ENCODE results near the gene GRHPR. TPM values are rescaled to one million over a fixed set of nuclear protein-coding genes. Genes with fewer than 3 reads are reported as not detected.

The GRHPR gene
- total and polyA plus RNA-seq, 2 of the 8 experiments (the other 6 are each of a cell fraction or from before 2014, with no cell fraction given): 97.0 to 201 TPM

DNA sequence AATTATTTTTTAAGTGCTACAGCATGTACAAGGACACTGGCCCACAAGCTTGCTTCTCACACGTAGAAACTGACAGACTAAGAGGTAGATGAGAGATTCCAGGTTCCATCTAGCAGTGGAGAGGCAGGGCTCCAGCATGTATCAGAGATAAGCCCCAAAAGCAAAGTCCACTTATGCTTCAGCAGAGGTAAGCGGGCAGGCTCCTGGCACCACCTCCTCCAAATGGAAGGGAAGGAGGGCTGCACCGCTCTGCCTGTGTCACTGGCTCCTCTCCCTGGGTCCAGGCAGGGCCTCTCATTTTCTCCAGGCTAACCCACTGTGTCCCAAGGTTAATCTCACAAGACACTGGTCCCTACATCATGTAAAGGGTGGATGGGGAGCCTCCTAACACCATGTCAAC is 15.9 kb downstream of the GRHPR start:
- Histone ChIP-seq H3K4me1 (replicated peaks in 1 of 4; ENCODE audit: control insufficient read depth in 3 of 4, insufficient read depth in 4 of 4, low read length in 3 of 4) (peaks cover 3 to 14% (median 9%) of the 10 kb centered on the region in 4 experiments), H3K9ac (replicated peaks in 1 of 4; ENCODE audit: extremely low read depth in 1 of 4, low read depth in 3 of 4, low read length in 3 of 4) (no peak overlapping the region), H2BK15ac (ENCODE audit: low read length) (no peak overlapping the region), H3K27me3 (replicated peaks in 1 of 4; ENCODE audit: control insufficient read depth in 3 of 4, extremely low read depth in 1 of 4, insufficient read depth in 3 of 4, low read length in 3 of 4) (no peaks in the 10 kb centered on the region), H2BK20ac (ENCODE audit: low read length) (no peak overlapping the region), H3K27ac (ENCODE audit: low read depth, low read length) (no peak overlapping the region), H4K91ac (replicated peaks; ENCODE audit: insufficient read length, low read length) (no peak overlapping the region), H2BK5ac (ENCODE audit: low read depth, low read length) (no peak overlapping the region), H2BK12ac (ENCODE audit: low read depth, low read length) (no peak overlapping the region), H2BK120ac (replicated peaks; ENCODE audit: low read depth, low read length) (no peak overlapping the region), H3K4me2 (ENCODE audit: insufficient read depth in 1 of 2, low read depth in 2 of 2, low read length in 2 of 2) (no peak overlapping the region), H3K18ac (ENCODE audit: extremely low read depth, low read length) (no peak overlapping the region), H3K9me3 (ENCODE audit: insufficient read depth in 2 of 2, low read depth in 1 of 2, low read length in 1 of 2) (no peaks in the 10 kb centered on the region), H2AFZ (ENCODE audit: low read length) (no peak overlapping the region), H3K79me2 (ENCODE audit: control insufficient read depth in 1 of 2, insufficient read depth in 2 of 2, low read length in 2 of 2) (peaks cover 0 to 19% of the 10 kb centered on the region in 2 experiments; a peak in 2 of 4 replicates), H3K14ac (ENCODE audit: insufficient read length) (no peak overlapping the region), H4K8ac (ENCODE audit: extremely low read depth, insufficient read depth, low read length) (peak overlapping the region; percentile 53; the same call in 1 of the 2 replicates), H3K4me3 (ENCODE audit: extremely low read depth in 1 of 4, insufficient read depth in 2 of 4, low read depth in 3 of 4, low read length in 4 of 4) (no peak overlapping the region), H3K23ac (ENCODE audit: insufficient read length) (no peak overlapping the region), H3K36me3 (ENCODE audit: control insufficient read depth in 2 of 4, insufficient read depth in 4 of 4, low read length in 3 of 4) (peaks cover 37 to 68% (median 55%) of the 10 kb centered on the region in 4 experiments), H4K5ac (ENCODE audit: insufficient read length, low read depth, low read length) (no peak overlapping the region), H3K56ac (replicated peaks; ENCODE audit: insufficient read length, low read depth, low read length) (no peak overlapping the region), H3K79me1 (ENCODE audit: low read depth, low read length) (peaks cover 2% of the 10 kb centered on the region), H2AK5ac (ENCODE audit: low read depth, low read length) (no peak overlapping the region), H3K23me2 (ENCODE audit: low read depth, low read length) (peaks cover 4% of the 10 kb centered on the region; the same call in 1 of the 2 replicates), H4K20me1 (replicated peaks in 1 of 2; ENCODE audit: control insufficient read depth in 1 of 2, insufficient read depth in 2 of 2, low read length in 2 of 2) (peaks cover 10 to 28% of the 10 kb centered on the region in 2 experiments), H3K4ac (replicated peaks; ENCODE audit: insufficient read length, low read depth, low read length) (no peak overlapping the region)
- TF ChIP-seq, protein P1, sequence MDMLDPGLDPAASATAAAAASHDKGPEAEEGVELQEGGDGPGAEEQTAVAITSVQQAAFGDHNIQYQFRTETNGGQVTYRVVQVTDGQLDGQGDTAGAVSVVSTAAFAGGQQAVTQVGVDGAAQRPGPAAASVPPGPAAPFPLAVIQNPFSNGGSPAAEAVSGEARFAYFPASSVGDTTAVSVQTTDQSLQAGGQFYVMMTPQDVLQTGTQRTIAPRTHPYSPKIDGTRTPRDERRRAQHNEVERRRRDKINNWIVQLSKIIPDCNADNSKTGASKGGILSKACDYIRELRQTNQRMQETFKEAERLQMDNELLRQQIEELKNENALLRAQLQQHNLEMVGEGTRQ (IDR thresholded peaks at IDR 0.05; ENCODE audit: low read length): no peak
- peak in 1 of 2 experiments; percentile 22; a peak in 1 of 3 replicates for TF ChIP-seq POLR2A (IDR thresholded peaks at IDR 0.05; ENCODE audit: control extremely low read depth in 1 of 2, low read depth in 2 of 2, low read length in 2 of 2)
- POLR2A ChIA-PET (ENCODE audit: partially characterized antibody): interaction anchor here (1.7 to 2.3 kb wide), 2 partner anchors 9 to 23 kb away, joined by 3 to 6 read pairs; no protein-coding TSS in a partner anchor
- DNase-seq (ENCODE audit: low read depth in 1 of 2, low spot score in 2 of 2) (no peak), FAIRE-seq (no peak)
- CTCF ChIA-PET (ENCODE audit: partially characterized antibody): no interaction called here
- WGBS, 2 experiments (ENCODE audit: extremely low coverage in 1 of 2, insufficient coverage in 1 of 2, insufficient read length in 1 of 2, insufficient replicate concordance in 2 of 2, low coverage in 1 of 2, low lambda C conversion rate in 2 of 2, missing lambda C conversion rate in 1 of 2): 91% methylated on average over 3 of the region's 3 CpGs; no CpG with 5 or more reads in 1 of the 2 experiments

Measured in H1 (cell line).